SK-N-MC (cell line): ENCODE data around the gene LRP1B.

ENCODE experiments used
- EZH2 ChIP-seq: fragments of 200-600 bp; sonication (generic); IDR thresholded peaks from one replicate; pipeline ENCODE4 v1.6.1; 2017; ENCODE audit warnings: antibody characterized with exemption
- FOXP2 ChIP-seq: optimal IDR thresholded peaks from 2 replicates; pipeline ENCODE3; 2011; ENCODE audit warnings: mild to moderate bottlenecking, moderate library complexity; ENCODE audit not compliant: insufficient read depth; ENCODE audit errors: extremely low read length, control extremely low read depth
- POLR2AphosphoS5 ChIP-seq: IDR thresholded peaks from 2 replicates; pipeline ENCODE4 v1.6.1; 2012; ENCODE audit warnings: mild to moderate bottlenecking, low read depth, low read length, borderline replicate concordance

- no peak for TF ChIP-seq EZH2
- no peak for TF ChIP-seq POLR2AphosphoS5
- no peak for TF ChIP-seq FOXP2
Observed at GRCh38 chr2:142041996-142042395, 88.8 kb downstream of the LRP1B start.
